ENCODE data around the gene INSRR. TPM values are rescaled to one million over a fixed set of nuclear protein-coding genes. Genes with fewer than 3 reads are reported as not detected.

INSRR gene
- total and polyA plus RNA-seq, 3 experiments from 2014 or later, result 0.07 TPM; not detected in 2

DNA sequence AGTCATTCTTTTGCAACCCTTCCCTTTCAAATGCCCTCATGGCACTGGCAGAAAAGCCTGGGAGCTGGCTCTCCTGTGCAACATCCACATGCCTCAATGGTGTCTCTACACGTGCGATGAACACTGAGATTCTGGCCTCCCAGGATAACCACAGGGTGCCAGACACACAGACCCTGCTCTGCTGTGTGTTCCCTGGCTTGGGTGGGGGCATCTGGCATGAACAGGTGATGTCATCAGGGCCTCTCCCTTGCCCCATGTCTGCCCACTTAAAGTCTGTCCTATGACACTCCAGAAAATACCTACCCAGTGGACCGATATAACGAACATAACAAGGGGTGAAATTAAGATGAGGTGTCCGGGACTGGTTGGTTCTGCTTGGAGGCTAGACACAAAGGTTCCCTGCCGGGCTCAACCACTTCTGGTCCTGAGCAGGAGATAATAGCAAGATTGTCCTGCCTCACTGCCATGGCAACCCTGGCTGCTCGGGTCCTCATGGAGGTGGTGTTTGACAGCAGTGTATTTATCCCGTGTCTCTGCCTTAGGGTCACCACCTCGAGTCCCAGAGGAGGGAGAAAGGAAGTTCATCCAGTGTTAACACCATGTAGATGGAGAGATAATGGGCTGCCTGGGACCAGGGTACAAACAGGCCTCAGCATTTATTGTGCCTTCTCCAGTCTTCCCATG lies 19.3 kb downstream of the INSRR start:
- no peaks in the 10 kb centered on the region for H3K36me3 ChIP-seq (ENCODE audit: insufficient read depth, low read length)
- H3K9me3 ChIP-seq (ENCODE audit: low read length), result no peaks in the 10 kb centered on the region
- Mint-ChIP-seq H3K27ac (no peak overlapping the region), H3K9me3 (no peaks in the 10 kb centered on the region), H3K36me3 (peaks cover 0 to 6% (median 2%) of the 10 kb centered on the region in 3 donors), H3K27me3 (peaks cover 33 to 76% of the 10 kb centered on the region in 2 donors), H3K4me3 (no peak overlapping the region), H3K4me1 (peaks cover 11 to 22% (median 17%) of the 10 kb centered on the region in 3 donors)
- peak in 1 of 5 donors; percentile 19 for DNase-seq
- H3K27me3 ChIP-seq (ENCODE audit: insufficient read depth, low read length, poor library complexity, severe bottlenecking), result peaks cover 17% of the 10 kb centered on the region
- no peak overlapping the region for H3K27ac ChIP-seq (ENCODE audit: low read depth, low read length)
- peaks cover 3% of the 10 kb centered on the region for H3K4me1 ChIP-seq (ENCODE audit: insufficient read depth, low read length)
- ChIA-PET CTCF (interaction anchor here (0.9 to 6.2 kb wide), 21 partner anchors 8 to 178 kb away, joined by 3 to 109 read pairs (median 4); partner anchors contain the start of genes INSRR, NTRK1 and SH2D2A), POLR2A (interaction anchor here (0.8 kb wide), 1 partner anchor 10 kb away, joined by 3 read pairs; no protein-coding TSS in a partner anchor)
- no peak overlapping the region for H3K4me3 ChIP-seq (ENCODE audit: low read length)

GRCh38 chr1:156838972-156839371 lies 19.9 kb downstream of the INSRR start:
- Histone ChIP-seq H3K4me1 (ENCODE audit: insufficient read depth, low read length) (no peaks in the 10 kb centered on the region), H3K27me3 (ENCODE audit: insufficient read depth, low read length, poor library complexity, severe bottlenecking) (peaks cover 11% of the 10 kb centered on the region), H3K36me3 (ENCODE audit: insufficient read depth, low read length) (no peaks in the 10 kb centered on the region), H3K9me3 (ENCODE audit: low read length) (no peaks in the 10 kb centered on the region), H3K4me3 (ENCODE audit: low read length) (no peak overlapping the region), H3K27ac (ENCODE audit: low read depth, low read length) (no peak overlapping the region)
- Mint-ChIP-seq H3K4me1 (peaks cover 10 to 17% (median 17%) of the 10 kb centered on the region in 3 donors), H3K36me3 (peaks cover 0 to 6% (median 2%) of the 10 kb centered on the region in 3 donors), H3K27me3 (peaks cover 32 to 76% of the 10 kb centered on the region in 2 donors), H3K27ac (peak overlapping the region in 4 of 8 donors; percentile 22 to 84 (median 70)), H3K4me3 (no peak overlapping the region), H3K9me3 (no peaks in the 10 kb centered on the region)
- POLR2A ChIA-PET, result interaction anchor here (0.8 kb wide), 2 partner anchors 10 to 21 kb away, joined by 3 read pairs; no protein-coding TSS in a partner anchor
- CTCF ChIA-PET, result interaction anchor here (0.8 to 6.2 kb wide), 26 partner anchors 9 to 178 kb away, joined by 3 to 109 read pairs (median 4); partner anchors contain the start of genes INSRR, NTRK1 and SH2D2A
- DNase-seq, result peak; percentile 29 to 63 (median 45)

- peaks cover 21 to 69% of the 10 kb centered on the region in 2 donors for H3K27me3 Mint-ChIP-seq
- peaks cover 9 to 17% (median 14%) of the 10 kb centered on the region in 3 donors for H3K4me1 Mint-ChIP-seq
- no peaks in the 10 kb centered on the region for H3K9me3 Mint-ChIP-seq
- no peaks in the 10 kb centered on the region for H3K4me1 ChIP-seq (ENCODE audit: insufficient read depth, low read length)
- no peaks in the 10 kb centered on the region for H3K9me3 ChIP-seq (ENCODE audit: low read length)
- H3K27ac Mint-ChIP-seq, result peak overlapping the region in 4 of 8 donors; percentile 24 to 92 (median 60)
- H3K4me3 ChIP-seq (ENCODE audit: low read length), result no peak overlapping the region
- ChIA-PET CTCF (interaction anchor here (1.3 to 6.2 kb wide), 7 partner anchors 8 to 54 kb away, joined by 3 to 109 read pairs (median 17); partner anchors contain the start of genes INSRR, NTRK1 and SH2D2A), POLR2A (interaction anchor here (0.5 kb wide), 1 partner anchor 102 kb away, joined by 3 read pairs; no protein-coding TSS in a partner anchor)
- H3K4me3 Mint-ChIP-seq, result no peak overlapping the region
- H3K36me3 Mint-ChIP-seq, result no peaks in the 10 kb centered on the region
- H3K36me3 ChIP-seq (ENCODE audit: insufficient read depth, low read length), result no peaks in the 10 kb centered on the region
- no peak overlapping the region for H3K27ac ChIP-seq (ENCODE audit: low read depth, low read length)
- no peaks in the 10 kb centered on the region for H3K27me3 ChIP-seq (ENCODE audit: insufficient read depth, low read length, poor library complexity, severe bottlenecking)
- peak in 1 of 5 donors; percentile 17 for DNase-seq
Measured at GRCh38 chr1:156836892-156837291, 22.0 kb downstream of the INSRR start.

DNA sequence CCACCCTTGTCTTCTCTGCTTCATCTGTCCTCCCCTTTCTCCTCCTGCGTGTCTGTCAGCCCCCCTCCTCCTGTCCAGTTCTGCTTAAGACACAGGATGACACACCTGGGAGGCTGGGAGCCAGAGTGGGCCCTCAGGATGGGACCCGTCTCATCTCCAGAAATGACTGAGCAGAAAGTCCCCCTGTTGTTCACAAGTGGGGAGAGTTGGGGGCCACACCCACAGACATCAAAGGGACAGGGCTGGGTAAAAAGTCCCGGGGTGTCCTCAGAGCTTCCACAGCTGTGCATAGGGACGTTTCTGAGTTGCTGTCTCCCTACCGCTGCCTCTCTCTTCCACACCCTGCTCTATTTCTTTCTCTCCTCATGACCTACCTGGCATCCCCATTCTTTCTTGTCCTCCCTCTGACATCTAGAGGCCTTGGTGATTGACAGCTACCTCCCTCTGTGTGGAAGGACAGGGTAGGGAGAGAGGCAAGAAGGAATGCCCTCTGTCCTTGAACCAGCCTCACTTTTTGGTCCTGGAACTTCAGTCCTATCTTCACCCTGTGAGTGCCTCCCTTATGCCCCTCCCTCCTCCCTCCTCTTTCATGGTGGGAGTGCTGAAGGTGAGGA lies 22.8 kb downstream of the INSRR start:
- Mint-ChIP-seq H3K27ac (peak overlapping the region in 6 of 8 donors; percentile 8 to 95 (median 76)), H3K36me3 (no peaks in the 10 kb centered on the region), H3K9me3 (no peaks in the 10 kb centered on the region), H3K27me3 (peaks cover 18 to 66% of the 10 kb centered on the region in 2 donors), H3K4me1 (peaks cover 9 to 17% (median 14%) of the 10 kb centered on the region in 3 donors), H3K4me3 (peak overlapping the region in 1 of 7 donors; percentile 58)
- Histone ChIP-seq H3K27ac (ENCODE audit: low read depth, low read length) (no peak overlapping the region), H3K4me1 (ENCODE audit: insufficient read depth, low read length) (no peaks in the 10 kb centered on the region), H3K9me3 (ENCODE audit: low read length) (no peaks in the 10 kb centered on the region), H3K4me3 (ENCODE audit: low read length) (no peak overlapping the region), H3K36me3 (ENCODE audit: insufficient read depth, low read length) (no peaks in the 10 kb centered on the region), H3K27me3 (ENCODE audit: insufficient read depth, low read length, poor library complexity, severe bottlenecking) (no peaks in the 10 kb centered on the region)
- POLR2A ChIA-PET, result interaction anchor here (0.6 kb wide), 1 partner anchor 30 kb away, joined by 3 read pairs; no protein-coding TSS in a partner anchor
- CTCF ChIA-PET, result interaction anchor here (1.5 to 6.2 kb wide), 5 partner anchors 17 to 54 kb away, joined by 3 to 109 read pairs (median 19); partner anchors contain the start of genes INSRR and NTRK1
- DNase-seq, result peak in 1 of 5 donors; percentile 45

DNA sequence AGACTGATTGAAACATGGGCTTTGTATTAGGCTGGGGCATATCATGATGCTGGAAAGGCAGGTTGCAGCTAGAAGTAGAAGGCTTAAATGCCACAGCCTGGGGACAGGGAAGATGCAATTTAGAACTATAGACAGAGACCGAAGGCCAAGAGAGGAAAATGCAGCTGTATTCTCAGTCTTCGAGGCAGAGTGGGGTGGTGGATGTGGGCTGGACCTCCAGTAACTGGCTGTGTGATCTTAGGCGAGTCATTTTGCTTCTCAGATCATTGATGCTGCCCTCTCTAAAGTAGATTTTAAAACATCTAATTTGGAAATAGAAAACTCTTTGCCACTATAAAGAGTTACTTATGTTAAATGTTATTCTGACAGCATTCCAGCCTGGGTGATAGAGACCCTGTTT lies 24.6 kb downstream of the INSRR start:
- Histone ChIP-seq H3K27me3 (ENCODE audit: insufficient read depth, low read length, poor library complexity, severe bottlenecking) (no peaks in the 10 kb centered on the region), H3K4me1 (ENCODE audit: insufficient read depth, low read length) (no peaks in the 10 kb centered on the region), H3K9me3 (ENCODE audit: low read length) (no peaks in the 10 kb centered on the region), H3K36me3 (ENCODE audit: insufficient read depth, low read length) (no peaks in the 10 kb centered on the region), H3K27ac (ENCODE audit: low read depth, low read length) (no peak overlapping the region), H3K4me3 (ENCODE audit: low read length) (no peak overlapping the region)
- CTCF ChIA-PET, result interaction anchor here (1.1 to 6.2 kb wide), 2 partner anchors 20 to 26 kb away, joined by 4 to 109 read pairs; partner anchors contain the start of genes INSRR and NTRK1
- Mint-ChIP-seq H3K4me3 (no peak overlapping the region), H3K4me1 (peaks cover 9 to 17% (median 14%) of the 10 kb centered on the region in 3 donors), H3K36me3 (no peaks in the 10 kb centered on the region), H3K27ac (peak overlapping the region in 5 of 8 donors; percentile 41 to 91 (median 56)), H3K27me3 (peaks cover 21 to 53% of the 10 kb centered on the region in 2 donors), H3K9me3 (no peaks in the 10 kb centered on the region)
- DNase-seq, result no peak
- POLR2A ChIA-PET, result interaction anchor here (0.5 kb wide), 1 partner anchor 87 kb away, joined by 4 read pairs; no protein-coding TSS in a partner anchor

DNA sequence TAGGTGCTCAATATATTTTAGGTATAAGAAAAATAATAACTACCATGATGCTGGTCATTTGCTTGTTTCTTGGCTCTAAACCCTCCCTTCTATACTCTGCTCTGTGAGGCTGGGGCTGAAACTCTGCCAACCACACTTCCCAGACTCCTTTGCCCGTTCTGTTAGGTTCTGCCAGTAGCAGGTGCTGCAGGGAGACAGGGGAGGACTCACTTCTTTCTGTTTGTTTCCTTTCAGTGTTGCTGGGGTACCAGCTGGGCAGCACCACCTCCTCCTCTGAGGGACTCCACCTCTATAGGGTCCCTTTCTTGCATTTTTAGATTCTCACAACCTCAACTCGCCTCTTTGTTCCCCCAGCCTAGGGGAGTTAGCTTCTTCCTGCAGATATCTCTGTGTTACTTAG lies 25.3 kb downstream of the INSRR start:
- no peak overlapping the region for H3K4me3 ChIP-seq (ENCODE audit: low read length)
- no peaks in the 10 kb centered on the region for H3K4me1 ChIP-seq (ENCODE audit: insufficient read depth, low read length)
- ChIA-PET CTCF (interaction anchor here (1.1 to 6.2 kb wide), 4 partner anchors 14 to 26 kb away, joined by 4 to 109 read pairs (median 5); partner anchors contain the start of genes INSRR and NTRK1), POLR2A (no interaction called here)
- peaks cover 5 to 13% (median 10%) of the 10 kb centered on the region in 3 donors for H3K4me1 Mint-ChIP-seq
- DNase-seq, result peak in 1 of 5 donors; percentile 47
- no peak overlapping the region for H3K27ac ChIP-seq (ENCODE audit: low read depth, low read length)
- H3K27ac Mint-ChIP-seq, result peak overlapping the region in 4 of 8 donors; percentile 41 to 66 (median 52)
- no peak overlapping the region for H3K4me3 Mint-ChIP-seq
- no peaks in the 10 kb centered on the region for H3K27me3 ChIP-seq (ENCODE audit: insufficient read depth, low read length, poor library complexity, severe bottlenecking)
- H3K36me3 Mint-ChIP-seq, result no peaks in the 10 kb centered on the region
- H3K36me3 ChIP-seq (ENCODE audit: insufficient read depth, low read length), result no peaks in the 10 kb centered on the region
- peaks cover 18 to 51% of the 10 kb centered on the region in 2 donors for H3K27me3 Mint-ChIP-seq
- H3K9me3 Mint-ChIP-seq, result no peaks in the 10 kb centered on the region
- H3K9me3 ChIP-seq (ENCODE audit: low read length), result no peaks in the 10 kb centered on the region

DNA sequence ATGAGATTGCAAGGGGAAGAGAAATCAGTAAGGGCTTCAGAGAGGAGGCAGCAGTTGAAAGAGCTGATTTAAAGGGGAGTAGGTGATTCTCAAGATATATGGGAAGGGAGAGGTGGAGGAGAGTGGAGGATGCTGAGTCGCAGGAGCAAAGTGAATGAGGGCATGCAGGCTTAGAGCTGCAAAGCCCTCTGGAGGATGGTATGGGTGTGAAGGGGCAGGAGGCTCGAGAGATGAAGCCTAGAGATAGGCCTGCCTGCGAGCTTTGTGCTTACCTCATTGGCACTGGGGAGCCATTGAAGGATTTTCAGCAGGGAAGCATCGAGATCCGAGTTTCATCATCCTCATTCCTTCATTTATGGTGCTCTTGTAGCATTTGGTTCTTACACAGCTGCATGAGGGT lies 26.5 kb downstream of the INSRR start:
- peaks cover 15 to 54% of the 10 kb centered on the region in 2 donors for H3K27me3 Mint-ChIP-seq
- POLR2A ChIA-PET, result no interaction called here
- H3K36me3 ChIP-seq (ENCODE audit: insufficient read depth, low read length), result no peaks in the 10 kb centered on the region
- peak in 1 of 5 donors; percentile 20 for DNase-seq
- H3K4me1 Mint-ChIP-seq, result peaks cover 5 to 12% (median 10%) of the 10 kb centered on the region in 3 donors
- CTCF ChIA-PET, result interaction anchor here (0.7 to 1.4 kb wide), 4 partner anchors 15 to 28 kb away, joined by 3 to 6 read pairs (median 4); partner anchors contain the start of gene NTRK1
- H3K4me1 ChIP-seq (ENCODE audit: insufficient read depth, low read length), result no peaks in the 10 kb centered on the region
- H3K9me3 ChIP-seq (ENCODE audit: low read length), result no peaks in the 10 kb centered on the region
- no peaks in the 10 kb centered on the region for H3K27me3 ChIP-seq (ENCODE audit: insufficient read depth, low read length, poor library complexity, severe bottlenecking)
- peak overlapping the region in 4 of 8 donors; percentile 5 to 40 (median 12) for H3K27ac Mint-ChIP-seq
- H3K36me3 Mint-ChIP-seq, result no peaks in the 10 kb centered on the region
- no peak overlapping the region for H3K4me3 Mint-ChIP-seq
- H3K4me3 ChIP-seq (ENCODE audit: low read length), result no peak overlapping the region
- no peaks in the 10 kb centered on the region for H3K9me3 Mint-ChIP-seq
- H3K27ac ChIP-seq (ENCODE audit: low read depth, low read length), result no peak overlapping the region

Measured in CD8-positive, alpha-beta memory T cell (primary cell).